Hepatocyte (in vitro differentiated cells): ENCODE results near the gene FOXN3. TPM values are rescaled to one million over a fixed set of nuclear protein-coding genes. Genes with fewer than 3 reads are reported as not detected.

Experiments
- DNase-seq: peaks from one replicate; pipeline ENCODE4 v3.0.0-alpha.2; 2016; ENCODE audit warnings: low spot score
- H2AFZ ChIP-seq: fragments of 200-600 bp; sonication (generic); 2 replicates; pipeline ENCODE4 v1.6.0; 2016; ENCODE audit warnings: antibody characterized with exemption, mild to moderate bottlenecking
- H3K27ac ChIP-seq: fragments of 200-600 bp; sonication (generic); 2 replicates; pipeline ENCODE4 v1.5.1; 2016; ENCODE audit warnings: mild to moderate bottlenecking
- H3K27me3 ChIP-seq: fragments of 200-600 bp; sonication (generic); 2 replicates; pipeline ENCODE4 v1.6.1; 2016
- H3K36me3 ChIP-seq: fragments of 200-600 bp; sonication (generic); replicated peaks from 2 replicates; pipeline ENCODE4 v1.5.1; 2016; ENCODE audit warnings: low read depth; ENCODE audit not compliant: insufficient read depth
- H3K4me1 ChIP-seq: fragments of 200-600 bp; sonication (generic); 2 replicates; pipeline ENCODE4 v1.5.1; 2016; ENCODE audit warnings: mild to moderate bottlenecking, moderate library complexity; ENCODE audit not compliant: insufficient read depth
- H3K4me2 ChIP-seq: fragments of 200-600 bp; sonication (generic); 2 replicates; pipeline ENCODE4 v1.6.0; 2016
- H3K4me3 ChIP-seq: fragments of 200-600 bp; sonication (generic); 2 replicates; pipeline ENCODE4 v1.5.1; 2016; ENCODE audit warnings: mild to moderate bottlenecking
- H3K79me2 ChIP-seq: fragments of 200-600 bp; sonication (generic); 2 replicates; pipeline ENCODE4 v1.6.0; 2017; ENCODE audit warnings: mild to moderate bottlenecking
- H3K9me2 ChIP-seq: fragments of 200-600 bp; sonication (generic); replicated peaks from 2 replicates; pipeline ENCODE4 v1.6.0; 2017; ENCODE audit warnings: mild to moderate bottlenecking; ENCODE audit not compliant: insufficient read depth
- H3K9me3 ChIP-seq: fragments of 200-600 bp; sonication (generic); 2 replicates; pipeline ENCODE4 v1.5.1; 2016; ENCODE audit warnings: low read depth, mild to moderate bottlenecking
- H4K20me1 ChIP-seq: fragments of 200-600 bp; sonication (generic); 2 replicates; pipeline ENCODE4 v1.6.0; 2016; ENCODE audit warnings: mild to moderate bottlenecking; ENCODE audit not compliant: insufficient read depth, poor library complexity, severe bottlenecking
- CTCF ChIP-seq: fragments of 200-600 bp; sonication (generic); IDR thresholded peaks from 2 replicates; pipeline ENCODE4 v1.5.1; 2016; ENCODE audit warnings: antibody characterized with exemption, mild to moderate bottlenecking; ENCODE audit not compliant: poor library complexity
- EZH2 ChIP-seq: fragments of 200-600 bp; sonication (generic); IDR thresholded peaks from 2 replicates; pipeline ENCODE4 v1.6.1; 2016; ENCODE audit warnings: antibody characterized with exemption, mild to moderate bottlenecking, borderline replicate concordance
- EZH2phosphoT487 ChIP-seq: fragments of 200-600 bp; sonication (generic); IDR thresholded peaks from one replicate; pipeline ENCODE4 v1.6.1; 2018; ENCODE audit warnings: antibody characterized with exemption, mild to moderate bottlenecking, low read depth, moderate library complexity; ENCODE audit not compliant: unreplicated experiment, severe bottlenecking
- WGBS: methylation state at CpG from one replicate; pipeline ENCODE4 v1.1.6; 2016; ENCODE audit warnings: low lambda C conversion rate; ENCODE audit errors: missing lambda C conversion rate; 5-methylcytosine and 5-hydroxymethylcytosine counted together
- polyA plus RNA-seq: library from polyadenylated mRNA; unstranded; fragments of >200 nt; fragmentation: Nextera tagmentation; extraction: Ambion mirVana; gene quantifications from 2 replicates; pipeline ENCODE4 v1.2.1, GENCODE V29; 2016
- total RNA-seq: library from RNA; depleted of rRNA; stranded (reverse); fragments of >200 nt; gene quantifications from 2 replicates; pipeline ENCODE4 v1.2.3, GENCODE V29; 2014

Gene FOXN3
- total and polyA plus RNA-seq, 2 experiments from 2014 or later: 42.2 to 47.6 TPM

- Histone ChIP-seq H3K4me1 (no peaks in the 10 kb centered on the region), H3K9me2 (no peaks in the 10 kb centered on the region), H3K27ac (no peak overlapping the region), H3K27me3 (no peaks in the 10 kb centered on the region), H3K9me3 (no peaks in the 10 kb centered on the region), H3K36me3 (no peaks in the 10 kb centered on the region), H4K20me1 (peaks cover 4% of the 10 kb centered on the region), H3K79me2 (peaks cover 23% of the 10 kb centered on the region), H3K4me2 (no peak overlapping the region), H3K4me3 (no peak overlapping the region), H2AFZ (no peak overlapping the region)
- DNase-seq: no peak
- TF ChIP-seq EZH2phosphoT487 (no peak), CTCF (no peak), EZH2 (no peak)
- 76% methylated on average over 9 of the region's 9 CpGs for WGBS
Measured at GRCh38 chr14:89291351-89291940, 125.6 kb downstream of the FOXN3 start.

GRCh38 chr14:89290813-89291212, 126.2 kb downstream of the FOXN3 start:
- Histone ChIP-seq H3K9me3 (no peaks in the 10 kb centered on the region), H2AFZ (no peak overlapping the region), H3K9me2 (no peaks in the 10 kb centered on the region), H3K27ac (no peak overlapping the region), H4K20me1 (peaks cover 1% of the 10 kb centered on the region), H3K4me1 (no peaks in the 10 kb centered on the region), H3K36me3 (no peaks in the 10 kb centered on the region), H3K79me2 (peaks cover 16% of the 10 kb centered on the region), H3K4me3 (no peak overlapping the region), H3K4me2 (no peak overlapping the region), H3K27me3 (no peaks in the 10 kb centered on the region)
- DNase-seq: no peak
- TF ChIP-seq CTCF: no peak
- TF ChIP-seq EZH2phosphoT487: no peak
- no peak for TF ChIP-seq EZH2
- 95% methylated on average over 8 of the region's 8 CpGs for WGBS

- Histone ChIP-seq H3K27me3 (no peaks in the 10 kb centered on the region), H3K27ac (no peak overlapping the region), H3K4me1 (no peaks in the 10 kb centered on the region), H2AFZ (no peak overlapping the region), H3K4me3 (no peak overlapping the region), H3K9me2 (no peaks in the 10 kb centered on the region), H3K79me2 (peaks cover 14% of the 10 kb centered on the region), H3K4me2 (no peak overlapping the region), H3K36me3 (no peaks in the 10 kb centered on the region), H3K9me3 (no peaks in the 10 kb centered on the region), H4K20me1 (peaks cover 1% of the 10 kb centered on the region)
- TF ChIP-seq EZH2: no peak
- no peak for TF ChIP-seq EZH2phosphoT487
- no peak for TF ChIP-seq CTCF
- 77% methylated on average over 5 of the region's 5 CpGs for WGBS
- no peak for DNase-seq
Measured at GRCh38 chr14:89289477-89289876, 127.6 kb downstream of the FOXN3 start.
